ENCODE measurements around the gene VPS13C.
"Not testable (repeated sequence)": the region's sequence is repeated elsewhere in the genome, so short reads cannot be mapped to it uniquely, and the experiment has no call there.

Gene VPS13C

GRCh38 chr15:62075595-62076277 lies 15.5 kb upstream of the VPS13C start:
- no peak for DNase-seq (ENCODE audit: low spot score)

- peak; percentile 58 for DNase-seq (ENCODE audit: low spot score)
Observed at GRCh38 chr15:62071711-62072308, 11.6 kb upstream of the VPS13C start.

- DNase-seq (ENCODE audit: low spot score): no peak
Observed at GRCh38 chr15:62069551-62069950, 9.3 kb upstream of the VPS13C start.

- DNase-seq (ENCODE audit: low spot score): no peak
Observed at GRCh38 chr15:62068810-62069167, 8.5 kb upstream of the VPS13C start.

GRCh38 chr15:62068071-62068809 lies 8.0 kb upstream of the VPS13C start:
- no peak for DNase-seq (ENCODE audit: low spot score)

GRCh38 chr15:62067448-62068044 lies 7.3 kb upstream of the VPS13C start:
- DNase-seq (ENCODE audit: low spot score): no peak

- peak; percentile 50 for DNase-seq (ENCODE audit: low spot score)
Observed at GRCh38 chr15:62066663-62067447, 6.6 kb upstream of the VPS13C start, which contains the start of gene C2CD4A. TSS of gene C2CD4A (plus strand) at chr15:62066977. CDS start at chr15:62067614, 637 bp downstream.

GRCh38 chr15:62063825-62064635 lies 3.8 kb upstream of the VPS13C start:
- DNase-seq (ENCODE audit: low spot score): no peak

- no peak for DNase-seq (ENCODE audit: low spot score)
Observed at GRCh38 chr15:62060896-62061280, 641 bp upstream of the VPS13C start.

GRCh38 chr15:62059816-62060112 lies 483 bp downstream of the VPS13C start:
- peak; percentile 62 for DNase-seq (ENCODE audit: low spot score)

- DNase-seq (ENCODE audit: low spot score): no peak
Observed at GRCh38 chr15:62059108-62059815, 985 bp downstream of the VPS13C start.

GRCh38 chr15:62058327-62059028 lies 1.8 kb downstream of the VPS13C start:
- no peak for DNase-seq (ENCODE audit: low spot score)

GRCh38 chr15:62057341-62057980 lies 2.8 kb downstream of the VPS13C start:
- no peak for DNase-seq (ENCODE audit: low spot score)

- no peak for DNase-seq (ENCODE audit: low spot score)
Observed at GRCh38 chr15:62054979-62055378, 5.3 kb downstream of the VPS13C start.

GRCh38 chr15:62053439-62054085 lies 6.7 kb downstream of the VPS13C start:
- no peak for DNase-seq (ENCODE audit: low spot score)

- DNase-seq (ENCODE audit: low spot score): no peak
Observed at GRCh38 chr15:62052713-62053112, 7.5 kb downstream of the VPS13C start.

GRCh38 chr15:62051166-62051565 lies 9.1 kb downstream of the VPS13C start:
- DNase-seq (ENCODE audit: low spot score): no peak

GRCh38 chr15:62050115-62050514 lies 10.1 kb downstream of the VPS13C start:
- no peak for DNase-seq (ENCODE audit: low spot score)

GRCh38 chr15:62048254-62048653 lies 12.0 kb downstream of the VPS13C start:
- DNase-seq (ENCODE audit: low spot score): not testable (repeated sequence)
